HL-60 (cell line): ENCODE measurements around the gene MYB.

Source experiments
- DNase-seq, 2 experiments: peaks; one replicate each; pipeline ENCODE4 v3.0.0-alpha.2; 2010 to 2020; ENCODE audit warnings: low read depth in 1 of 2, low spot score in 1 of 2
- H3K27ac ChIP-seq: fragments of 250-450 bp; sonication (Bioruptor Pico); replicated peaks from 2 replicates; pipeline ENCODE4 v1.5.1; 2020; ENCODE audit warnings: mild to moderate bottlenecking, moderate library complexity
- H3K27me3 ChIP-seq: fragments of 250-450 bp; sonication (Bioruptor Pico); 2 replicates; pipeline ENCODE4 v1.5.1; 2021; ENCODE audit warnings: mild to moderate bottlenecking, moderate library complexity; ENCODE audit not compliant: insufficient read depth, poor library complexity, severe bottlenecking
- H3K4me3 ChIP-seq: replicated peaks from 2 replicates; pipeline ENCODE4 v1.5.1; 2011; ENCODE audit warnings: mild to moderate bottlenecking, control low read depth, low read length; ENCODE audit not compliant: insufficient read depth
- GABPA ChIP-seq: IDR thresholded peaks from 2 replicates; pipeline ENCODE4 v1.6.1; 2012; ENCODE audit warnings: low read depth
- POLR2AphosphoS5 ChIP-seq: IDR thresholded peaks from 2 replicates; pipeline ENCODE4 v1.6.1; 2012; ENCODE audit warnings: low read depth
- SPI1 ChIP-seq: IDR thresholded peaks from 2 replicates; pipeline ENCODE4 v1.6.1; 2012; ENCODE audit warnings: low read depth, mild to moderate bottlenecking, borderline replicate concordance
- TF ChIP-seq, protein P1 (sequence below): IDR thresholded peaks from 2 replicates; pipeline ENCODE4 v1.6.1; 2012; ENCODE audit warnings: low read depth; ENCODE audit not compliant: insufficient replicate concordance
- TF ChIP-seq, protein P2 (sequence below): IDR thresholded peaks from one replicate; pipeline ENCODE4 v1.5.1; 2011; ENCODE audit warnings: low read length, control low read depth, inconsistent platforms; ENCODE audit not compliant: insufficient read depth

MYB gene

DNA sequence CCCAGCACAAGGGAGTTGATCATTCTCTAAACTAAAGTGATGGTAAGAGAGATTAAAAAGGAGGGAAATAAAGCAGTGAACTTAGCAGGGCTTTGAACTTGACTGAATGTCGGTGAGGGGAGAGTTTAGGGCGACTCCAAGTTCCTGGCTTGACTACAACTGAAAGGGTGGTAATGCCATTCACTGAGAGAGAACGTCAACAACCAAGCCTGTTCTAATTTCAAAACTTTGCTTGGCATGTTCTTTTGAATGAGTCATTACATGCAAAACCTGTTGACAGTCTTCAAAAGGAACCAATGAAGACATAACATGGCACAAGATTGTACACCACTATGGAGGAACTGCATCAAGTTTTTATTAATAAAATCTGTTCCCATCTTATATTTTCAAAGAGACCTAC, 10.3 kb upstream of the MYB start:
- DNase-seq = no peak
- Histone ChIP-seq H3K4me3 (no peak overlapping the region), H3K27ac (no peak overlapping the region), H3K27me3 (no peaks in the 10 kb centered on the region)
- TF ChIP-seq SPI1 (no peak), GABPA (no peak), POLR2AphosphoS5 (no peak)
- TF ChIP-seq, protein P1, sequence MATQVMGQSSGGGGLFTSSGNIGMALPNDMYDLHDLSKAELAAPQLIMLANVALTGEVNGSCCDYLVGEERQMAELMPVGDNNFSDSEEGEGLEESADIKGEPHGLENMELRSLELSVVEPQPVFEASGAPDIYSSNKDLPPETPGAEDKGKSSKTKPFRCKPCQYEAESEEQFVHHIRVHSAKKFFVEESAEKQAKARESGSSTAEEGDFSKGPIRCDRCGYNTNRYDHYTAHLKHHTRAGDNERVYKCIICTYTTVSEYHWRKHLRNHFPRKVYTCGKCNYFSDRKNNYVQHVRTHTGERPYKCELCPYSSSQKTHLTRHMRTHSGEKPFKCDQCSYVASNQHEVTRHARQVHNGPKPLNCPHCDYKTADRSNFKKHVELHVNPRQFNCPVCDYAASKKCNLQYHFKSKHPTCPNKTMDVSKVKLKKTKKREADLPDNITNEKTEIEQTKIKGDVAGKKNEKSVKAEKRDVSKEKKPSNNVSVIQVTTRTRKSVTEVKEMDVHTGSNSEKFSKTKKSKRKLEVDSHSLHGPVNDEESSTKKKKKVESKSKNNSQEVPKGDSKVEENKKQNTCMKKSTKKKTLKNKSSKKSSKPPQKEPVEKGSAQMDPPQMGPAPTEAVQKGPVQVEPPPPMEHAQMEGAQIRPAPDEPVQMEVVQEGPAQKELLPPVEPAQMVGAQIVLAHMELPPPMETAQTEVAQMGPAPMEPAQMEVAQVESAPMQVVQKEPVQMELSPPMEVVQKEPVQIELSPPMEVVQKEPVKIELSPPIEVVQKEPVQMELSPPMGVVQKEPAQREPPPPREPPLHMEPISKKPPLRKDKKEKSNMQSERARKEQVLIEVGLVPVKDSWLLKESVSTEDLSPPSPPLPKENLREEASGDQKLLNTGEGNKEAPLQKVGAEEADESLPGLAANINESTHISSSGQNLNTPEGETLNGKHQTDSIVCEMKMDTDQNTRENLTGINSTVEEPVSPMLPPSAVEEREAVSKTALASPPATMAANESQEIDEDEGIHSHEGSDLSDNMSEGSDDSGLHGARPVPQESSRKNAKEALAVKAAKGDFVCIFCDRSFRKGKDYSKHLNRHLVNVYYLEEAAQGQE = no peak
- TF ChIP-seq, protein P2, sequence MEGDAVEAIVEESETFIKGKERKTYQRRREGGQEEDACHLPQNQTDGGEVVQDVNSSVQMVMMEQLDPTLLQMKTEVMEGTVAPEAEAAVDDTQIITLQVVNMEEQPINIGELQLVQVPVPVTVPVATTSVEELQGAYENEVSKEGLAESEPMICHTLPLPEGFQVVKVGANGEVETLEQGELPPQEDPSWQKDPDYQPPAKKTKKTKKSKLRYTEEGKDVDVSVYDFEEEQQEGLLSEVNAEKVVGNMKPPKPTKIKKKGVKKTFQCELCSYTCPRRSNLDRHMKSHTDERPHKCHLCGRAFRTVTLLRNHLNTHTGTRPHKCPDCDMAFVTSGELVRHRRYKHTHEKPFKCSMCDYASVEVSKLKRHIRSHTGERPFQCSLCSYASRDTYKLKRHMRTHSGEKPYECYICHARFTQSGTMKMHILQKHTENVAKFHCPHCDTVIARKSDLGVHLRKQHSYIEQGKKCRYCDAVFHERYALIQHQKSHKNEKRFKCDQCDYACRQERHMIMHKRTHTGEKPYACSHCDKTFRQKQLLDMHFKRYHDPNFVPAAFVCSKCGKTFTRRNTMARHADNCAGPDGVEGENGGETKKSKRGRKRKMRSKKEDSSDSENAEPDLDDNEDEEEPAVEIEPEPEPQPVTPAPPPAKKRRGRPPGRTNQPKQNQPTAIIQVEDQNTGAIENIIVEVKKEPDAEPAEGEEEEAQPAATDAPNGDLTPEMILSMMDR = no peak

DNA sequence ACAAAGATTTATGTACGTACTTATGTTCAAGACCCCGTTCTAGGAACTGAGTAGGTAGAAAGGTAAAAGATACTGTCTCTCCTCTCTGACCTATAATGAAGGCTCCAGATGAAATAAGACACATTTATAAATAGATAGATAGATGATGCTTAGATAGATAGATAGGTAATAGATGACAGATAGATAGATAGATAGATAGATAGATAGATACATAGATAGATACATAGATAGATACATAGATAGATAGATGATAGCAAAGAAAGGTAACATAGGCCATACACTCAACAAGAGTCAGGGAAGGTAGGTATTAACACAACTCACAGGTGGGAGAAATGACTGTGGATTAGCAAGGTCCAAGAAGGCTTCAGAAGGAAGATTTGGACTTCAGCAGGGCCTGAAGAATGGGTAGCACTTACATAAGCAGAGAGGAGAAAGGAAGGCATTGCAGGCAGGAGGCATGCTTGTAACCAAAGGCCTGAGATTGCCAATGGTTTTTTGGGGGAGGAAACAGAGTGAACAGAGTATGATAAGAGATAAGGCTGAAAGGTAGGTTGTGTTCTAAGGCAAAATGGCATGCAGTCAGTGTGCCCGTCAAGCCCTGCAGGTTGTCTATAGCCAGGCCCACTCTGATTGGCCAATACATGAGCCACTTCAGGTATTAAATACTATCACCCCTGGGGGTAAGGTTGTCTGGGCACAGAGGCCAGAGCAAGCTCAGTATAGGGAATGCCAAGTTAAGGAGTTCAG, 7.7 kb upstream of the MYB start:
- H3K4me3 ChIP-seq = no peak overlapping the region
- TF ChIP-seq, protein P2 = no peak
- TF ChIP-seq SPI1 = no peak
- TF ChIP-seq, protein P1 = no peak
- TF ChIP-seq GABPA = no peak
- no peak for TF ChIP-seq POLR2AphosphoS5
- no peaks in the 10 kb centered on the region for H3K27me3 ChIP-seq
- DNase-seq = no peak
- no peak overlapping the region for H3K27ac ChIP-seq

DNA sequence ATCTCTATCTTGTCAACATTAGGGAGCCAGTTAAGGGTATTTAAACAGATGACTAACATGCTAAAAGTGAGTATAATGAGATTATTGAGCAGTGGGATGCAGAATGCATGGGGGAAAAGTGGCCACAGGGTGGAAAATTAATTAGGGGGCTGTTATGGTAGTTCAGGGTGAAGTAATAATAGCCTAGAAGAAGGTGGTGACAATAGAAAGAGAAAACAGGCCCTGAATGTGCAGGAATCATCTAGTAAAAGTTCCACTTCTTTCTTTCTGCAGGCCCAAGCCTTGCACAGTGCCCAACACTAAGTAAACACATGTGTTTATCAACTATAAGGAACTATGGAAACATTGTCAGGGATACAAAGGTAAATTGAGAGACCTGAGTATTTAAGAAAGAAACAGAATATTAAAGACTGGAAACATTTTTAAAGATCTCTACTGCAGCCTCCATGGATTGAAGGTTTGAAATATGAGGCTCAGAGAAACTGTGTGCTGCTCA, 7.1 kb upstream of the MYB start:
- TF ChIP-seq POLR2AphosphoS5 (no peak), GABPA (no peak), SPI1 (no peak)
- TF ChIP-seq, protein P1 = no peak
- TF ChIP-seq, protein P2 = no peak
- no peak overlapping the region for H3K4me3 ChIP-seq
- no peak for DNase-seq
- H3K27me3 ChIP-seq = no peaks in the 10 kb centered on the region
- H3K27ac ChIP-seq = no peak overlapping the region
